DMS153 (cell line): ENCODE results near the gene WDR44.
A peak's percentile ranks its signal among the peaks of the same experiment; 100 is the strongest.
"Not testable (repeated sequence)": the region's sequence is repeated elsewhere in the genome, so short reads cannot be mapped to it uniquely, and the experiment has no call there.

ENCODE experiments used
- DNase-seq: peaks from one replicate; lab custom pipeline; 2025; lab: John Stamatoyannopoulos, UW

The WDR44 gene

DNA sequence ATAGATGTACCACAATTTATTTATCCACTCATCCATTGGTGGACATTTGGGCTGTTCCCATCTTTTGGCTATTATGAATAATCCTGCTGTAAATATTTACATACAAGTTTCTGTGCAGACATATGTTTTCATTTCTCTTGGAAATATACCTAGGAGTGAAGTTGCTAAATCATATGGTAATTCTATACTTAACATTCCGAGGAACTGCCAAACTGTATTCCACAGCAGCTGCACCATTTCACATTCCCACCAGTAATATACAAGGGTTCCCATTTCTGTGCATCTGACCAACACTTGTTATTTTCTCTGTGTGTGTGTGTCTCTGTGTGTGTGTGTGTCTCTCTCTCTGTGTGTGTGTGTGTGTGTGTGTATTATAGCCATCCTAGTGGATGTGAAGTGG, 134.3 kb downstream of the WDR44 start:
- no peak for DNase-seq

DNA sequence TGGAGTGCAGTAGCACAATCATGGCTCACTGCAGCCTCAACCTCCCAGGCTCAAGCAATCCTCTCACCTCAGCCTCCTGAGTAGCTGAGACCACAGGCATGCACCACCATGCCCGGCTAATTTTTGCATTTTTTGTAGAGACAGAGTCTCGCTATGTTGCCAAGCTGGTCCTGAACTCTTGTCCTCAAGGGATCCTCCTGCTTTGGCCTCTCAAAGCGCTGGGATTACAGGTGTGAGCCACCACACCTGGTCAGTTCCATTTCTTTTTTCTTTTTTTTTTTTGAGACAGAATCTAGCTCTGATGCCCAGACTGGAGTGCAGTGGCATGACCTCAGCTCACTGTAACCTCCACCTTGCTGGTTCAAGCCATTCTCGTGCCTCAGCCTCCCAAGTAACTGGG, 136.5 kb downstream of the WDR44 start:
- DNase-seq = not testable (repeated sequence)

DNA sequence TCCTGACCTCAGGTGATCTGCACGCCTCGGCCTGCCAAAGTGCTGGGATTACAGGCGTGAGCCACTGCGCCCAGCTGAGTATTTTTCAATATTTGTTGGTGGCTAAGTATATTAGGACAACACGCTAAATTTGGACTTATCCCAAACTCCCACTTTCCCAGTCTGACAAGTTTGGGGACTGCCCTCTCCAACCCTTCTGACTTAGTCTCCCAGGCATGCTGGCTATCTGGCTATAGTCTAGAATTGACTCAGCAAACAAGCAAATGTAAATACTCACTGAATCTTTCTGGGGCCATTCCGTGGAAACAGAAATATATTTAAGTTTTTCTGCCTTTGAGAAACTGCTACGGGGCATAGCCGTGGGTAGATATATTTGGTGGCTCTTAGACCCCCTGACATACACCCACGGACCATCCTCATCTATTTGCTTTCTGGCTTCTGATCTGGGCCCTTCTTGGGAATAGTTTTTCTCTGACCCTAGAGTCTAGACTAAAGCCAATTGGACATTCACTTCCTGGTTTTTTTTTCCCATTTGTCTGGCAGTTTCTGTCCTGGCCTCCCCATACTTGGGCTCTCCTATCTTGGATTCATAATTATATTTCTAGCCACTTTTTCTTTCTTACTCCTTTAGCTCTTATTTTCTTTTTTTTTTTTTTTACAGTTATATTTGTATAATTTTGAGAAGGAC, 138.5 kb downstream of the WDR44 start:
- no peak for DNase-seq

DNA sequence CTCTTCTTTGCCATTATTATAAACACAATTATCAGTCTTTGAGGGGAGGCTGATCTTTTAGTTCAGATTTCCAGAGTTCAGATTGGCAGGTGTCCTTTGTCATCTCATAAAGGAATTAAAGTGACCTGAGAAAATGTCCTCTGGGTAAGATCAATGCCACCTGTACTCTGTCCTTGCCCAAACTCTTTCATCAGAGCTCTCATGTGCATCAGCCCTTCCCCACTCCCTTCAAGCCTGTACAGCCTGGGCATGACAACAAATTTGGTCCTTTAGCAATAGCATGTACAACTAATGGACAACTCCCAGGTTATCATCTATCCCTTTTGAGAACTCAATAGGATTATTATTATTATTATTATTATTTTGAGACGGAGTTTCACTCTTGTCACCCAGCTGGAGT, 140.8 kb downstream of the WDR44 start:
- not testable (repeated sequence) for DNase-seq

DNA sequence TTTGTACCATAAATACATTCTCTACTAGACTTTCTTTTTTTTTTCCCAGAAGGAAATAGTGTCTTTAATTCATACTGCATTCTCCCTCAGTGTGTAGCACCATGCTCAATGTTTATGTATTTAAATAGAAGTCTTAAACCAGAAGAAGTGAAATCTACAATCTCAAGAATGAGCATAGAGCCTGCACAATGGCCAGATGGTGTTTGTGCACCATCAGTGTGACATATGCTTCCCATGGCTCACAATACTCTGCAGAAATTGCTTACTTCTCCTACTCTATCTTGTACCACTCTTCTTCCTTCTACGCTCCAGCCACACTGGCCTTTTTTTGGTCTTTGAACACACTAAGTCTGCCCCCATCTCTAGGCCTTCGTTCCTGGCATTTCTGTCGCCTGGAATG, 147.1 kb downstream of the WDR44 start:
- no peak for DNase-seq

DNA sequence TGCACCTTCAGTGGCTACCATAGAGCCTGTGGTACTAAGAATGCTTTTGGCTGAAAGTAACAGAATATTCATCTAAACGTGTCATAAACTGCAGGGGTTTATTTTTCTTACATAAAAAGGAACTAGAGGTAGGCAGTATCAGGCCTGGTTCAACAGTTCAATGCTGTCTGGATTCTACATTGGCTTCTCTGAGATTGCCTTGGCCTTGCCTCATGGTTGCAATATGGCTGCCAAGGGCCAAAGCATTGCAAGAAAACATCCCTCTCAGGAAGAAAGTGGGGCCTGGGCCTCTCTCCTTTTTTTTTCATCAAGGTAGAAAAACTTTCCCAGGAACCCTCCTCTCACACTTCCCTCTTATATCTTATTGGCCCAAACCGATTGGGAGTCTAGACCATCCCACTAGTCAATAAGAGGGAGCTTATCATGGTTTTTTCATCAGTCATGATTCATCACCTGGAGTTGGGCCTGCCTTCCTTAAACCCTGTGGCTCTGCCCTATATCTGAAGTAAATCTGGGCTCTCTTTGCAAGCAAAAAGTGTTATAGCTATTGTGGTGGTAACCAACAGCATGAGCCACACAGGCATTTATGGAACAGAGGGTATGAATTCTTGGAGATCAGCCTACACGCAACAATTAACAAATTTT, 147.9 kb downstream of the WDR44 start:
- no peak for DNase-seq

DNA sequence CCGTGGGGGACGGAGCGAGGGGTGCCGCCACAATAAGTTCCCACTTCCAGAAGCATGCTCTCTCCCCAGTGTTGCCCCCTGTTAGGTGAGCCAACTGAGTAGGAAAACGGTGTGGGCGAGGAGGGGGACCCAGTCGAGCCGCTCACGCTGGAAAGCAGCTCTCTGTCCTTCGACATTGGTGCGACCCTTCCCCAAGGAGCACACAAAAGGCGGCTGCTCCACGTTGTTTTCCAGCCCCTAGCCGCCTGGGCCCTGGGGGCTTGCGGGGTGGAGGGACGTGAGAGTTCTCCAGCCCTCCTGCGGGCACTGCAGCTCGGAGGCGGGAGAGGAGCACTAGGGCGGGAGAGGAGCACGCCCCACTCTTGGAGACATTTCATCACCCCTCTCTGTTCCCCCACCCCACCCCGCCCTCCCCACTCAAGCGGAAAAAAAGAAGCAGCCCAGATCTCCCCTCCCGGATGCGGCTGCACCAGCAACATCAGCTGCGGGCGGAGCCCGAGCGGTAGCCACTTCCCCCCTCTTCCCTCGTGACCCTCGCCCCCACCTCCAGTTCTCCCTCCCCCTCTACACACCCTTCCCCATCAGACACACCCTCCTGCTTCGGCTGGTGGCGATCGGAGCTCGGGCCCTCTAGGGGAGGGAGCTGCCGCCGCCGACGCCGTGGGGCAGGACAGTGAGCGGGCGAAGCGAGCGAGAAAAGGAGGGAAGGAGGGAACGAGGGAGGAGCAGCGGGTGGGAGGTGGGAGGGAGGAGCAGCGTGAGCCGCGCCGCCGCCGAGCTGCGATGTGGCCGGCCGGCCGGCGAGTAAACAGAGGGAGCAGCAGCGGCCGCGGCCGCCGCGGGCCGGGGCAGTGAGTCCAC, 149.4 kb downstream of the WDR44 start, which contains the start of gene DOCK11:
TSS of gene DOCK11 (plus strand) at position 755 of the 861 bp plus-strand sequence. CDS start 157 bp downstream, outside the sequence.
- peak; percentile 32 for DNase-seq

DNA sequence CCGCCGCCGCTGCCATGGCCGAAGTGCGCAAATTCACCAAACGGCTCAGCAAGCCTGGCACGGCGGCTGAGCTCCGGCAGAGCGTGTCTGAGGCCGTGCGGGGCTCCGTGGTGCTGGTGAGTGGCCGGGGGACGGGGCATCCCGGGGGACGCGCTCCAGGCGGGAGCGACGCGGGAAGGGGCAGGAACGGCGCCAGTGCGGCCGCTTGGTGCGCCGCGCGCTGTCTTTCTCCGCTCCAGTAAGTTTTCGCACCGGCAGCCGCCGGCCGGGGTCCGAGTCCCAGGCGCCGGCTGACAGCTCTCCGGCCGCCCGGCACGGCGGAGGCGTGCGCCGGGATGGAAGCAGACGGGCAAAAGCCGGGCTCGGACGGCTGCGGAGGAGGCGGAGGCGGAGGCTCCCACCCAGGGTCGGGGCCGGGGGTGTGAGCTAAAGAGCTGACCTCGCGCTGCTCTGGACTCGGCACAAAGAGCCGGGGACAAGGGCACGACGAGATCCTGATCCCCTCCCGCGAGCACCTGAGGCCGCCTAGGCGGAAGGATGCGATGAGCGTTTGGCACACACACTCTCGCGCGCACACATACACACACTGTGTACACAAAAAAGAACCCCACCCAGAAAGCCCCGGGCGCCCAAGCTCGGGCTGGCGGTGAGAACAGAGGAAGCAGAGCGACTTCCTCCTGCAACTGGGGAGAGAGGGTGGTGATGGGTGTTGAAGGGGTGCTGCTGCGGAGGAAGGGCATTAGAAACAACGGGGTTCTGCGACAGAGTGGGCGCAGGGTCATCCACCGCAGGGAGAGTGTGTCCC, 150.3 kb downstream of the WDR44 start:
- DNase-seq = peak; percentile 16

DNA sequence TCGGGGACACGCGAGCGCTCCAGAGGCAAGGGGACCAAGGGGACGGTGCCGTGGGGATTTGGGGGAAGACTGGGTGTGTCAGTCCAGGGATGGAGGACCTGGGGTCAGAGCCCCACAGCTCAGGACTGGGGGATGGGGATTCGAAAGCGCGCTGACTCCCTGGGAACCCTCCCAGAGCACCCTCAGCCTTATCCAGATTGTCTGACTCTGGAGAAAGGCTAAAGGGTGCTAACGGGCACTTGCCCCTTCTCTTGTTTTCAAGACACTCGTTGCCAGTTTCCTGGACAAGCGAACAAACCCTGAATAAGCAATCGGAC, 150.8 kb downstream of the WDR44 start:
- no peak for DNase-seq

DNA sequence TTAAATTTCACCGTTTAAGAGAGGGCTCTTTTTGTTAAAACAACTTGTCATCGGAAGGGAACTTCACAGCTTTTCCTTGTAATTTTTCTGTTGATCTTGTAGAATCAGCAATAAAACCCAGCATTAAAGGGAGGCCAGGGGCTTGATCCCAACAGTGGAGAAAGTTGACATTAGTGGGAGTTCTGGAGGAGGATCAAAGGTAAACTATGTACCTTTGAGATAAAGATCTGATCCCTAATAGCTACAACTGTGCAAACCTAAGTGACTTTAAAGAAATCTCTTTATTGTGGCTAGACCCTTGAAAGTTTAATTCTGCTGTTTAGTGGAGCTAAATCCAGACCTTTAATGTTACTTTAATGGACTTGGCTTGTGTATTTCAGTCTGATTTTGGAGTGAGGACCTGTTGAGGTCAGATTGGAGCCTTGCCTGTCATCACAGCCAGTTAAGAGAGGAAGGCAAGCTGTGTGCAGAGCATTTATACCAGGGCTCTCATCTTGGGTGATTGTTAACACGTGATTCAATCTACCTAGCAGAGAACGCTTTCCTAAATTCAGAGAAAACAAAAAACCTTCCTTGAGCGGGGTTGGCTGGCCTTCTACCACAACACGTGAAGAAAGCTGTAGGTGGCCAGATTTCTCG, 151.4 kb downstream of the WDR44 start:
- DNase-seq = no peak

DNA sequence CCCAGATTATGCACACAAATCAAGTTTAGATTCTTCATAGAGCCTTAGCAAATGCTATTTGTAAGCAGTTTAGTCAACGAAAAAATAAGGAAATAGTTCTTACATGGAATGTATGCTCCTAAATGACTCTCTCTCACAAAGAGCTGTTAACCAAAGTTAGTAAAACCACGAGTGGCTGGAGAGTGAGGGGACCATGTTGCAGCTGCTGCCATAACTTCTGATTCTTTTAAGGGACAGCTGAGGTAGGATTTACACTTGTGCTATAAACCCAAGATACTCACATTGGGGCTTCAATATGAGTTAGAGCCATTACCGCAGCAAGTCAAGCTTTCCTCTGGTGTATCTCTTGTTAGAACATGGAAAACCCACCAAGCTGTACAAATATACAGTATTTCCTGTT, 152.4 kb downstream of the WDR44 start:
- DNase-seq = no peak

DNA sequence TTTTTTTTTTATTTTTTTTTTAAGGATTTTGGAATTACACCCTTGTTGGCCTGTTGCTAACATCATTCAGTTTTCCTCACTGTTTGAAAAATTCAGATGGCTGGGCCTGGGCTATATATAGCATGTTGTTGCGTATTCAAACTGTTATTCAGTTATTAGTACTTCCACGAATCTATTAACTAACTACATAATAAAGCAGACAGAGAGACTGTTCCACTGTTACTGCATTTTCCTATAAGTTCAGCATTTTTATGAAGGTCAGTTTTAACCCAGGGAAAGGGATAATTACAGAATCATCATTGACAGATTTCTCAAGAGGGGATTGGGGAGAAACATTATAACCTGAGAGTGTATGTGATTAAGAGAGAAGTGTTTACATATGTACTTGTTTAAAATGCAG, 152.8 kb downstream of the WDR44 start:
- DNase-seq = no peak

DNA sequence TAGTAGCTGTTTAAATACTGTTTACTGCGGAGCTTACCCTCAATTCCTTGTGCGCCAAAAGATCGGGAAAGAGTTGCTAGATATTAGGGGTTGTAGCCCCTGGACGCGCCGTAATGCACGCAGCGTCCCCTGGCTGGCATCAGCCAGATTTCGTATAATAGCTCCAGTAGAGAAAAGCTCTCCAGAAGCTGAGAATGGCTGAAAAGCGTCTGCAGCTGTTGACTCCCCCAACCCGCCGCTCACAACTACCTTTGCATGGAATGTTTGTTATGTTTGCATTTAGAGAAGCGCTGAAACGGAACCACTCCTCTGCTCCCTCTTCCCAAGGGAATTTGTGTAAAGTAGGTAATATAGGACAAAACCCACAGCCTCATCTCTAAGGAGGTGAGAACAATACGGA, 153.4 kb downstream of the WDR44 start:
- no peak for DNase-seq
